ENCODE results near the gene TSTD2.

GRCh38 chr9:97577051-97577450 is 56.1 kb downstream of the TSTD2 start:
- TF ChIP-seq CTCF (IDR thresholded peaks at IDR 0.05) (no peak), POLR2AphosphoS5 (IDR thresholded peaks at IDR 0.05) (no peak), POLR2A (IDR thresholded peaks at IDR 0.05) (no peak)
